GM19452 (cell line): ENCODE measurements around the gene SIK2.

Source experiments
- ATAC-seq: cut with Tn5 transposase; IDR thresholded peaks from one replicate; pipeline ENCODE4 v1.9.1; 2021; ENCODE audit not compliant: unreplicated experiment

Gene SIK2

GRCh38 chr11:111778047-111778558, 175.9 kb downstream of the SIK2 start:
- no peak for ATAC-seq

GRCh38 chr11:111779118-111779517, 176.9 kb downstream of the SIK2 start:
- ATAC-seq = no peak
